Measurements from ENCODE around the gene ENOX1. TPM values are rescaled to one million over a fixed set of nuclear protein-coding genes. Genes with fewer than 3 reads are reported as not detected.

The ENOX1 gene
- total RNA-seq, 1 experiment from 2014 or later: 0.35 TPM

DNA sequence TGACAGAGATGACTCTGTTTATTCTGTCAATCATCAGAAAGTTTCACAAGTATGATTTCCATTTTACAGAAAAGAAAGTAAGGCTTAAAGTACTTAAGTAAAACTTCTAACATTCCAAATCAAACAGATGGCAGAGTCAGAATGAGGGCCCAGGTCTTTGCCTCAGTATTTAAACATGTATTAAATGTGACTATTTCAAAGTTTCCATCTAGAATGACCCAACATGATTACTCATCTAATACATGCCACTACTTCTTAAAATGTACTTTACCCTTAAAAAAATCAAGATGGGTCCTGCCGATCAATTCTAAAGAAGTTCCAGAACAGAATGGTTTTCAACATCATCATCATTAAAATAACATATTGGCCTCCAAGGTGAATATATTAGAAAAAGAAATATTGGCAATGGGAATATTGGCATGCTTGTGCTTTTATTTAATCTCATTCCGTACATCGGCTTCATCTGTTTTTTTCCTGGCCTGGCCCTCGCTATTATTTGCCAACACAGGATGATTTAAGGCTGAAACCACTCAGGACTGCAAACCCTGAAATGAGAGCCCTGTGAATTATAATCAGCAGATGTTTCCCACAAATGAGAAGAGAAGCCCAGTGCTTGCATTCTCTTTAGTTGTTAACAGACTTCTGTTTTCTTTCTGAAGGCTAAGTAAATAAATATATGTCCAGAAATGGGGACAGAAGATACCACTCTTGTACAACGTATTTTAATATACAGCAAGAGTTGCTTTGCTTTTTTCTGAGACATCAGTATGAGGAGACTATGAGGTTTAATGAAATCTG, 423.4 kb downstream of the ENOX1 start:
- Histone ChIP-seq H3F3A (ENCODE audit: insufficient read depth, low read depth) (no peaks in the 10 kb centered on the region), H3K27me3 (ENCODE audit: insufficient read depth, low read depth) (no peaks in the 10 kb centered on the region), H3K9me3 (ENCODE audit: insufficient read depth, low read depth) (no peaks in the 10 kb centered on the region), H3K36me3 (ENCODE audit: low read depth) (no peaks in the 10 kb centered on the region), H2AFZ (no peak overlapping the region), H3K9me2 (ENCODE audit: insufficient read depth) (no peaks in the 10 kb centered on the region), H3K4me1 (replicated peaks; ENCODE audit: insufficient read depth) (no peaks in the 10 kb centered on the region), H3K4me2 (no peak overlapping the region), H3K27ac (no peak overlapping the region), H3K79me2 (ENCODE audit: low read depth) (no peaks in the 10 kb centered on the region), H3K4me3 (no peak overlapping the region), H4K20me1 (ENCODE audit: insufficient read depth) (no peaks in the 10 kb centered on the region)
- intact Hi-C loops (cut with micrococcal nuclease; ENCODE audit: unreplicated experiment): no loop called here
- no TSS peak for BruUV-seq (replicated peaks)
- TF ChIP-seq, protein P1, sequence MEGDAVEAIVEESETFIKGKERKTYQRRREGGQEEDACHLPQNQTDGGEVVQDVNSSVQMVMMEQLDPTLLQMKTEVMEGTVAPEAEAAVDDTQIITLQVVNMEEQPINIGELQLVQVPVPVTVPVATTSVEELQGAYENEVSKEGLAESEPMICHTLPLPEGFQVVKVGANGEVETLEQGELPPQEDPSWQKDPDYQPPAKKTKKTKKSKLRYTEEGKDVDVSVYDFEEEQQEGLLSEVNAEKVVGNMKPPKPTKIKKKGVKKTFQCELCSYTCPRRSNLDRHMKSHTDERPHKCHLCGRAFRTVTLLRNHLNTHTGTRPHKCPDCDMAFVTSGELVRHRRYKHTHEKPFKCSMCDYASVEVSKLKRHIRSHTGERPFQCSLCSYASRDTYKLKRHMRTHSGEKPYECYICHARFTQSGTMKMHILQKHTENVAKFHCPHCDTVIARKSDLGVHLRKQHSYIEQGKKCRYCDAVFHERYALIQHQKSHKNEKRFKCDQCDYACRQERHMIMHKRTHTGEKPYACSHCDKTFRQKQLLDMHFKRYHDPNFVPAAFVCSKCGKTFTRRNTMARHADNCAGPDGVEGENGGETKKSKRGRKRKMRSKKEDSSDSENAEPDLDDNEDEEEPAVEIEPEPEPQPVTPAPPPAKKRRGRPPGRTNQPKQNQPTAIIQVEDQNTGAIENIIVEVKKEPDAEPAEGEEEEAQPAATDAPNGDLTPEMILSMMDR (conservative IDR thresholded peaks at IDR 0.05): no peak
- no peak for TF ChIP-seq EZH2 (IDR thresholded peaks at IDR 0.05; ENCODE audit: low read depth)
- ChIA-PET CTCF (no interaction called here), POLR2A (ENCODE audit: unreplicated experiment) (no interaction called here)
- no peak for DNase-seq

DNA sequence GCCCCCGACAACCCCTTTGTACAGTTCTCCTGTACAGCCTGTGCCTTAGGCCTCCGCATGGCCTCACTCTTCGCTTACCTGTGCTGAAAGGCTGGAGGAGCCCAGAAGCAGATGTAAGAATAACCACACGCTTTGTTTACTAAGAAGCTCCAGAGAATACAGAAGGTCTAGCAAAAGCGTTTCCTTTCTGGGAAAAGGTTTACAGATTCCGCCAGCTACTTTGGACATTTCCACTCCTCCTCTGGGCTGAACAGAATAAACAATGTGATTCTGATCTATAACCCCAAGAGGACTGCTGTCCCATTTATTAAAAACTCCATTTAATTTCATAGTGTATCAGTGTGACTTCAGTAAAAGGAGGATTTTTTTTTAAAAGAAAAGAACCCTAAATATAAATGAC, 424.2 kb downstream of the ENOX1 start:
- ChIA-PET POLR2A (ENCODE audit: unreplicated experiment) (no interaction called here), CTCF (no interaction called here)
- H3F3A ChIP-seq (ENCODE audit: insufficient read depth, low read depth): no peaks in the 10 kb centered on the region
- TF ChIP-seq EZH2 (IDR thresholded peaks at IDR 0.05; ENCODE audit: low read depth): no peak
- TF ChIP-seq, protein P1 (conservative IDR thresholded peaks at IDR 0.05): no peak
- H4K20me1 ChIP-seq (ENCODE audit: insufficient read depth): no peaks in the 10 kb centered on the region
- no peak overlapping the region for H3K4me3 ChIP-seq
- H3K4me2 ChIP-seq: no peak overlapping the region
- no TSS peak for BruUV-seq (replicated peaks)
- DNase-seq: no peak
- no peaks in the 10 kb centered on the region for H3K9me3 ChIP-seq (ENCODE audit: insufficient read depth, low read depth)
- no peak overlapping the region for H3K27ac ChIP-seq
- H3K9me2 ChIP-seq (ENCODE audit: insufficient read depth): no peaks in the 10 kb centered on the region
- no peaks in the 10 kb centered on the region for H3K27me3 ChIP-seq (ENCODE audit: insufficient read depth, low read depth)
- no peaks in the 10 kb centered on the region for H3K36me3 ChIP-seq (ENCODE audit: low read depth)
- no peaks in the 10 kb centered on the region for H3K4me1 ChIP-seq (replicated peaks; ENCODE audit: insufficient read depth)
- intact Hi-C loops (cut with micrococcal nuclease; ENCODE audit: unreplicated experiment): no loop called here
- H2AFZ ChIP-seq: no peak overlapping the region
- H3K79me2 ChIP-seq (ENCODE audit: low read depth): no peaks in the 10 kb centered on the region

DNA sequence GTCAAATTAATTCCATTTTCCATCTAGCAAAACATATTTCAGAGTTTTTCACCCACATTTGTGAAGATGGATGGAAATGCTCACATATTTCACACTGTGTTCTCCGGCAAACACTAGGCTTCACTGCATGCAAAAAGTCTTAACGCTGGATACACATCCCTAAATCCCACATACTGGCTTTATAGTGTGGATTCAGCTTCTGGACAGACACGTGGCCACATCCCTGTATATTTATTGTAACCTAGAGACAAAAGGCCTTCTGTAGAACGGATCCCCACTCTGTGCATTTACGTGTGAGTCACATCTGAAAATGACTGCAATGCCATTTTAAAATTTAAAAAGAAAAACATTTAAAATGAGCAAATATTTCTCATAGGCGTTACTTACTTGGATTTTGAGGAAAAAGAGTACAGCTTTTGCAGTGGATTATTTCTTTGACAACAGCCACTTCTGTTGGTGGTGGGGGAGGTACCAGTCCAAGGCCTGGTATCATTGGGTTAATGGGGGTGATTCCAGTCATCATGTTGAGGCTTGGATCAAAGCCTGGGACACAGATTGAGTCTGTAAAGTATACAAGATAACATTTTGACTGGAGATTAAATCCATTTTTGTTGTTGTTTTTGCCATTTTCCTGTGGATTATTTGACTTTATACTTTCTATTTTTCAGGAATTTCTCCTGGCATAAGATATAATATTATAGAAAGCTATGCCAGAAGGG, 425.7 kb downstream of the ENOX1 start:
- Histone ChIP-seq H2AFZ (no peak overlapping the region), H3K4me3 (no peak overlapping the region), H3K9me3 (ENCODE audit: insufficient read depth, low read depth) (no peaks in the 10 kb centered on the region), H3K4me2 (no peak overlapping the region), H3K27ac (no peak overlapping the region), H3F3A (ENCODE audit: insufficient read depth, low read depth) (no peaks in the 10 kb centered on the region), H3K79me2 (ENCODE audit: low read depth) (no peaks in the 10 kb centered on the region), H4K20me1 (ENCODE audit: insufficient read depth) (no peaks in the 10 kb centered on the region), H3K4me1 (replicated peaks; ENCODE audit: insufficient read depth) (no peaks in the 10 kb centered on the region), H3K27me3 (ENCODE audit: insufficient read depth, low read depth) (no peaks in the 10 kb centered on the region), H3K36me3 (ENCODE audit: low read depth) (no peaks in the 10 kb centered on the region), H3K9me2 (ENCODE audit: insufficient read depth) (no peaks in the 10 kb centered on the region)
- POLR2A ChIA-PET (ENCODE audit: unreplicated experiment): no interaction called here
- no TSS peak for BruUV-seq (replicated peaks)
- intact Hi-C loops (cut with micrococcal nuclease; ENCODE audit: unreplicated experiment): no loop called here
- TF ChIP-seq EZH2 (IDR thresholded peaks at IDR 0.05; ENCODE audit: low read depth): no peak
- TF ChIP-seq, protein P1 (conservative IDR thresholded peaks at IDR 0.05): no peak
- CTCF ChIA-PET: no interaction called here
- no peak for DNase-seq
